ENCODE measurements around the gene CYP4X1. TPM values are rescaled to one million over a fixed set of nuclear protein-coding genes. Genes with fewer than 3 reads are reported as not detected.
A peak's percentile ranks its signal among the peaks of the same experiment; 100 is the strongest.
"Not testable (repeated sequence)": the region's sequence is repeated elsewhere in the genome, so short reads cannot be mapped to it uniquely, and the experiment has no call there.

Gene CYP4X1
- total RNA-seq: 1.5 and 3.4 TPM in 2 replicates

- peak; percentile 73 to 80 for DNase-seq (ENCODE audit: low read depth in 2 of 2)
Observed at GRCh38 chr1:47023268-47024140, at the start of gene CYP4X1. CYP4X1 (plus strand) TSS chr1:47023669; CDS start chr1:47023818, 149 bp downstream.

- no peak for DNase-seq (ENCODE audit: low read depth in 2 of 2)
Observed at GRCh38 chr1:46983166-46983829, 40.2 kb upstream of the CYP4X1 start.

- DNase-seq (ENCODE audit: low read depth in 2 of 2): no peak
Observed at GRCh38 chr1:46983830-46984586, 39.5 kb upstream of the CYP4X1 start.

DNA sequence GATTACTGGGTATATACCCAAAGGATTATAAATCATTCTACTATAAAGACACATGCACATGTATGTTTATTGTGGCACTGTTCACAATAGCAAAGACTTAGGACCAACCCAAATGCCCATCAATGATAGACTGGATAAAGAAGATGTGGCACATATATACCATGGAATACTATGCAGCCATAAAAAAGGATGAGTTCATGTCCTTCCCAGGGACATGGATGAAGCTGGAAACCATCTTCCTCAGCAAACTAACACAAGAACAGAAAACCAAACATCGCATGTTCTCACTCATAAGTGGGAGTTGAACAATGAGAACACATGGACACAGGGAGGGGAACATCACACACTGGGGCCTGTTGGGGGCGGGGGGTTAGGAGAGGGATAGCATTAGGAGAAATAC lies 32.9 kb upstream of the CYP4X1 start:
- DNase-seq (ENCODE audit: low read depth in 2 of 2): not testable (repeated sequence)

DNA sequence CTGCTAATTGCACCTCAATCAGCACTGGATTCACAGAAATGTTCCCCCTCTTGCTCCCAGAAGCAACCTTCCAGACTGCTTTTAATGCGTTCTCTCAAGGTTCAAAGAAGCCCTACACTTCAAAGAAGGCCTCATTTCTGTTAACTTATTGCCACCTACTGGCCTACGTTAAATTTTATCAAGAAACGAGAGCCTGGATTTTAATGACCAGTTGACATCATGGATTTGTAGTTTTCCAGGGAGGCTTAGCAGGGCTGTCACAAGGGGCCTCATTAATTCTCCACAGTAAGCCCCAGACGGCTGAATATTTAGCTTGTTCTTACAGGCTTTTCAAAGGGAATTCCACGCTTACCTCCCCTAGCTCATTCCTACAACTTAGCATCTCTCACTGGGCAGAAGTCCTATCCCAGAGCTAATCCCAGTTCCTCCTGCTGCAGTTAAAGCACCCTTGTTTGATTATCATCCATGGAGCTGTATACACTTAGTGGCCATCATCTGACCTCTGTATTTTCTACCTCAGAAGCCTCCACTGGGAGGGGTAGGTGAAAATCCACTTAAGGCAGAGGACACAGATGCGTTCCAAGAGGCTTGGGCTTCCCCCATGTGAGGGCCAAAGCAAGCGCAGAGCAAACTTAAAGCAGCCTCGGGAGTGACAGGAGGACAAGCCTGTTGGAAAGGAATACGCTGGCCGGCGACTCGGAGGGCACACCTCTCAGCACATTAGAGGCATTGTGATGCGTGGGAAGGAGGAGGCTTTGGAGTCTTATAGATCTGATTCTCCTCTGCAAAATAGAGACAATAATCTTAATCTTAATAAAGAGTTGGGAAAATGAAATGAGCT lies 32.2 kb upstream of the CYP4X1 start:
- DNase-seq (ENCODE audit: low read depth in 2 of 2): peak in 1 of 2 donors; percentile 6

DNA sequence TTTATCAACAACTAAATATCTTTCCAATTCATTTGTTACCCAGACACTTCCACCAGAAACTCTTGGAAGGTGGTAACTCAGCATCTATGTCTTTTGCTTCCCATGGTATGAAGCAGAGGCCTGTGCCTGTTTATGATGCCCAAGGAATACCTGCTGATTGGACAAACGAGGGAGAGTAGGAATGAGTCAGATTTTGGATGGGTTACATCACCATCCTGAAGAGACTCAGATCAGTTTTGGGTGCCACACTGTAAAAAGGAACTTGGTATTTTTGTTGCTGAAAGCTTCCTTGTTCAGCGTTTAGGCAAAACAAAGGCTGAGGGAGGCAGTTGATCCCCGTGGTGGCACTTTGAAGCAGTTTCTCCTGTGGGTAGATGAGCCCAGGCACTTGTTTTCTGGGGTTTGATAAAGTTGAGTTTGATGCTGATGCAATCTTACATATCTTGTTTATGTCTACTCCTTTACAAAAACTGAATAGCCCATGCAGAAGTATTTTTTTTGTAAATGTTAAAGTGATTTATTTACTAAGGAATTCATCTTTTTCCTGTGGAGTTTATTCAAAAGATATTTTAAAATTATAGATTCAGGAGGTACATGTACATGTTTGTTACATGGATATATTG lies 26.7 kb upstream of the CYP4X1 start:
- DNase-seq (ENCODE audit: low read depth in 2 of 2): no peak

GRCh38 chr1:47002211-47002610 lies 21.3 kb upstream of the CYP4X1 start:
- no peak for DNase-seq (ENCODE audit: low read depth in 2 of 2)

- DNase-seq (ENCODE audit: low read depth in 2 of 2): no peak
Observed at GRCh38 chr1:47003896-47004403, 19.5 kb upstream of the CYP4X1 start.

- DNase-seq (ENCODE audit: low read depth in 2 of 2): not testable (repeated sequence)
Observed at GRCh38 chr1:47006437-47006836, 17.0 kb upstream of the CYP4X1 start.

GRCh38 chr1:47013293-47013692 lies 10.2 kb upstream of the CYP4X1 start:
- no peak for DNase-seq (ENCODE audit: low read depth in 2 of 2)

GRCh38 chr1:47021070-47021469 lies 2.4 kb upstream of the CYP4X1 start:
- DNase-seq (ENCODE audit: low read depth in 2 of 2): no peak

GRCh38 chr1:47024141-47024801 lies 802 bp downstream of the CYP4X1 start:
- DNase-seq (ENCODE audit: low read depth in 2 of 2): no peak

DNA sequence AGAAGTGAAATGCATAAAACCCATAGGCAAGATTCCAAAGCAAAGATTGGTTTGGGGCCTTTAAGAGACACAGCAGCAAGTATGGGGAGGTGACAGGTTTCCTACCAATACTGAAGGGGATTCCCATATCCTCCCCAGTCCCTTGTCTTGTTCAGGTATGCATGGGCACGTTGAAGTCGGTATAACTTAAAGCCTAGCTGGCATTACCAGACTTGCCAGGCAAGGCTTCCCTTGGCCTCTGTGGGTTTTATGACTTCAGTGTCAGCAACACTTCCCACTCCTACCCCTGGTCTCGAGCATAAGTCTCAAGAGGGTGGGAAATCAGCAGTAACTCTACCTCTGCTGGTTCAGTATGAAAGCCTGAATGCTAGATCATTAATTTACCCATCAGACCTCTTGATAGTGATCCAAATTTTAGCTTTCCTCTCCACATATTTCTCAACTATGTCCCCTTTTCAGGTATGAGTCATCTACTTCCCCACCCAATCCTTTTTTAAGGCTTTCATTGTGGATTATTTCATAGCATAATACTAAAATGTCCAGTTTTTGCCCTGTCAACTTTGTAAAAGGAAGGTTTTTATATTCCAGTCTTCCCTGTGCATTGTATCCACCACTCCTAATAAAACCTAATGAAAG lies 6.8 kb downstream of the CYP4X1 start:
- DNase-seq (ENCODE audit: low read depth in 2 of 2): no peak

- DNase-seq (ENCODE audit: low read depth in 2 of 2): peak in 1 of 2 donors; percentile 77
Observed at GRCh38 chr1:47031059-47031458, 7.6 kb downstream of the CYP4X1 start.

GRCh38 chr1:47031585-47031984 lies 8.1 kb downstream of the CYP4X1 start:
- DNase-seq (ENCODE audit: low read depth in 2 of 2): no peak

- DNase-seq (ENCODE audit: low read depth in 2 of 2): no peak
Observed at GRCh38 chr1:47036764-47037163, 13.3 kb downstream of the CYP4X1 start.

- no peak for DNase-seq (ENCODE audit: low read depth in 2 of 2)
Observed at GRCh38 chr1:47059376-47059775, 35.9 kb downstream of the CYP4X1 start.

- no peak for DNase-seq (ENCODE audit: low read depth in 2 of 2)
Observed at GRCh38 chr1:47067097-47067594, 43.7 kb downstream of the CYP4X1 start, which contains the start of gene CYP4Z1. CYP4Z1 (plus strand) TSS chr1:47067231; CDS start chr1:47067491, 260 bp downstream.

DNA sequence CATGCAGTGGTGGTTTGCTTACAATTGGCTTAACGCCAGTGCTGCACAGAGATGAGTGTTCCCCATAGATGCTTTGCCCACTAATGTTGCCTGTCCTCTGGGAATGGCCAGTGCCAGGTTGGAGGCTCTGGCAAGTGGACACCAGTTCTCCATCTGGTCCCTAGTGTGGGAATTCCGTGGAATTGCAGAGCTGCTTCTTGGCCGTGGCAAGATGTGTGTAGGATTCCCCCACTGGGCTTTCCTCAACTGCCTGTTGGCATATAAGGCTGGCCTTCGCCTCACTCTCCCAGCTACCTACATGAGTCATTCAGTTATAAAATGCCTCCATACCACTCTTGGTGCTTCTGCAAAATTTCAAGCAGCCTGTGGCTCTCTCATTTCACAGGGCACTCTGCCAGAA lies 45.6 kb downstream of the CYP4X1 start:
- DNase-seq (ENCODE audit: low read depth in 2 of 2): not testable (repeated sequence)
